SK-N-SH treated with all-trans-retinoic acid at 6 μM for 48 hours (cell line): ENCODE measurements around the gene CHODL.

Experiments
- ATAC-seq: fragments of 200-7000 bp; cut with Tn5 transposase; 3 replicates; pipeline ENCODE4 v1.9.1; 2020; ENCODE audit warnings: mild to moderate bottlenecking, moderate library complexity
- ARNTL ChIP-seq: fragments of 450-650 bp; formaldehyde crosslinking; IDR thresholded peaks from 2 replicates; pipeline ENCODE4 v1.5.0; 2020; ENCODE audit warnings: low read depth, mild to moderate bottlenecking, moderate library complexity, borderline replicate concordance
- BACH2 ChIP-seq: fragments of 250-450 bp; sonication (Bioruptor Pico); IDR thresholded peaks from 2 replicates; pipeline ENCODE4 v1.9.0; 2021; ENCODE audit warnings: mild to moderate bottlenecking, borderline replicate concordance
- CREB5 ChIP-seq: fragments of 250-450 bp; sonication (Bioruptor Pico); IDR thresholded peaks from 2 replicates; pipeline ENCODE4 v1.5.1; 2020; ENCODE audit warnings: low read depth, mild to moderate bottlenecking, moderate library complexity
- CSDC2 ChIP-seq: fragments of 250-450 bp; sonication (Bioruptor Pico); IDR thresholded peaks from 2 replicates; pipeline ENCODE4 v1.5.0; 2020; ENCODE audit warnings: mild to moderate bottlenecking, moderate library complexity
- CSRNP3 ChIP-seq: fragments of 250-450 bp; sonication (Bioruptor Pico); IDR thresholded peaks from 2 replicates; pipeline ENCODE4 v1.5.1; 2021; ENCODE audit warnings: mild to moderate bottlenecking, moderate library complexity
- GLIS3 ChIP-seq: fragments of 250-450 bp; sonication (Bioruptor Pico); IDR thresholded peaks from 2 replicates; pipeline ENCODE4 v1.5.0; 2020; ENCODE audit warnings: mild to moderate bottlenecking, moderate library complexity
- ISL1 ChIP-seq: fragments of 250-450 bp; sonication (Bioruptor Pico); IDR thresholded peaks from 2 replicates; pipeline ENCODE4 v2.1.2; 2022; ENCODE audit warnings: mild to moderate bottlenecking, moderate library complexity
- PATZ1 ChIP-seq: fragments of 250-450 bp; sonication (Bioruptor Pico); IDR thresholded peaks from 2 replicates; pipeline ENCODE4 v1.8.0; 2020; ENCODE audit warnings: mild to moderate bottlenecking, moderate library complexity, borderline replicate concordance
- PPARA ChIP-seq: fragments of 250-450 bp; sonication (Bioruptor Pico); IDR thresholded peaks from 2 replicates; pipeline ENCODE4 v1.5.0; 2020; ENCODE audit warnings: mild to moderate bottlenecking, borderline replicate concordance
- RARB ChIP-seq: fragments of 250-450 bp; sonication (Bioruptor Pico); IDR thresholded peaks from 2 replicates; pipeline ENCODE4 v1.8.0; 2021; ENCODE audit warnings: mild to moderate bottlenecking, moderate library complexity
- SNAI2 ChIP-seq: fragments of 250-450 bp; sonication (Bioruptor Pico); IDR thresholded peaks from 2 replicates; pipeline ENCODE4 v1.5.0; 2020; ENCODE audit warnings: mild to moderate bottlenecking, moderate library complexity
- TCF4 ChIP-seq: fragments of 250-450 bp; sonication (Bioruptor Pico); IDR thresholded peaks from 2 replicates; pipeline ENCODE4 v1.8.0; 2021; ENCODE audit warnings: mild to moderate bottlenecking, moderate library complexity, borderline replicate concordance
- TOX ChIP-seq: fragments of 250-450 bp; sonication (Bioruptor Pico); IDR thresholded peaks from 2 replicates; pipeline ENCODE4 v1.8.0; 2021; ENCODE audit warnings: mild to moderate bottlenecking, moderate library complexity, borderline replicate concordance
- TSHZ2 ChIP-seq: fragments of 250-450 bp; sonication (Bioruptor Pico); IDR thresholded peaks from 2 replicates; pipeline ENCODE4 v1.5.0; 2020; ENCODE audit warnings: mild to moderate bottlenecking, moderate library complexity
- ZC3H10 ChIP-seq: fragments of 250-450 bp; sonication (Bioruptor Pico); IDR thresholded peaks from 2 replicates; pipeline ENCODE4 v1.5.1; 2021; ENCODE audit warnings: mild to moderate bottlenecking, moderate library complexity
- ZFP3 ChIP-seq: fragments of 250-450 bp; sonication (Bioruptor Pico); IDR thresholded peaks from 2 replicates; pipeline ENCODE4 v1.5.0; 2020; ENCODE audit warnings: mild to moderate bottlenecking, moderate library complexity
- ZNF70 ChIP-seq: fragments of 450-650 bp; formaldehyde crosslinking; IDR thresholded peaks from 2 replicates; pipeline ENCODE4 v1.5.0; 2020; ENCODE audit warnings: mild to moderate bottlenecking, moderate library complexity
- ZNF8 ChIP-seq: fragments of 450-650 bp; formaldehyde crosslinking; IDR thresholded peaks from 2 replicates; pipeline ENCODE4 v1.5.0; 2020; ENCODE audit warnings: mild to moderate bottlenecking, moderate library complexity

CHODL gene

GRCh38 chr21:18268906-18269305 lies 24.3 kb downstream of the CHODL start (continued):
- TF ChIP-seq PATZ1 (CRISPR knock-in tag): no peak
- no peak for TF ChIP-seq ISL1
- TF ChIP-seq TOX (CRISPR knock-in tag): no peak
- TF ChIP-seq BACH2 (CRISPR knock-in tag): no peak

GRCh38 chr21:18269856-18270255 lies 25.2 kb downstream of the CHODL start:
- TF ChIP-seq PATZ1 (CRISPR knock-in tag) (no peak), ZFP3 (no peak), CSDC2 (CRISPR knock-in tag) (no peak), PPARA (CRISPR knock-in tag) (no peak), ZNF8 (CRISPR knock-in tag) (no peak), ARNTL (CRISPR knock-in tag) (no peak), GLIS3 (no peak), TCF4 (CRISPR knock-in tag) (no peak), ZNF70 (CRISPR knock-in tag) (no peak), TSHZ2 (no peak), CSRNP3 (CRISPR knock-in tag) (no peak), SNAI2 (no peak), ZC3H10 (no peak), TOX (CRISPR knock-in tag) (no peak), BACH2 (CRISPR knock-in tag) (no peak), RARB (no peak), CREB5 (CRISPR knock-in tag) (no peak)
- no peak for ATAC-seq

GRCh38 chr21:18273400-18273799 lies 28.8 kb downstream of the CHODL start:
- ATAC-seq: no peak

More at GRCh38 chr21:18273400-18273799, 28.8 kb downstream of the CHODL start:
- TF ChIP-seq PATZ1 (CRISPR knock-in tag): no peak
